HepG2 (cell line): Measurements from ENCODE around the gene SEMA3B. TPM values are rescaled to one million over a fixed set of nuclear protein-coding genes. Genes with fewer than 3 reads are reported as not detected.
A peak's percentile ranks its signal among the peaks of the same experiment; 100 is the strongest.

Experiments used
- AKAP8 ChIP-seq: sonication (generic); formaldehyde crosslinking; IDR thresholded peaks from 2 replicates; pipeline ENCODE4 v1.5.1; 2020; ENCODE audit warnings: mild to moderate bottlenecking, missing genetic modification reagents
- CAMTA2 ChIP-seq: sonication (generic); formaldehyde crosslinking; IDR thresholded peaks from 2 replicates; pipeline ENCODE4 v1.4.0; 2020; ENCODE audit warnings: mild to moderate bottlenecking, missing genetic modification reagents, borderline replicate concordance
- CEBPB ChIP-seq: IDR thresholded peaks from 2 replicates; pipeline ENCODE4 v1.6.1; 2011; ENCODE audit warnings: low read depth, low read length, improper control_type of control experiment, borderline replicate concordance
- HOXA9 ChIP-seq: sonication (generic); formaldehyde crosslinking; IDR thresholded peaks from 2 replicates; pipeline ENCODE4 v1.8.1; 2022; ENCODE audit warnings: missing genetic modification reagents, mild to moderate bottlenecking, moderate library complexity, borderline replicate concordance
- MIXL1 ChIP-seq: IDR thresholded peaks from 2 replicates; pipeline ENCODE4 v1.6.1; 2016
- NRL ChIP-seq: sonication (generic); formaldehyde crosslinking; IDR thresholded peaks from 2 replicates; pipeline ENCODE4 v1.5.0; 2020; ENCODE audit warnings: missing genetic modification reagents, mild to moderate bottlenecking, moderate library complexity, borderline replicate concordance
- POLR2AphosphoS5 ChIP-seq: IDR thresholded peaks from 2 replicates; pipeline ENCODE4 v1.6.1; 2012; ENCODE audit warnings: low read depth, low read length
- RFXAP ChIP-seq: sonication (generic); formaldehyde crosslinking; IDR thresholded peaks from 2 replicates; pipeline ENCODE4 v1.4.0; 2020; ENCODE audit warnings: missing genetic modification reagents, borderline replicate concordance
- RNF2 ChIP-seq: fragments of 450-650 bp; conservative IDR thresholded peaks from 2 replicates; pipeline ENCODE4 v1.6.1; 2016; ENCODE audit warnings: low read depth
- SPEN ChIP-seq: sonication (generic); formaldehyde crosslinking; IDR thresholded peaks from 2 replicates; pipeline ENCODE4 v1.5.1; 2020; ENCODE audit warnings: low read depth, mild to moderate bottlenecking, missing genetic modification reagents
- SYNCRIP ChIP-seq: fragments of 200-400 bp; formaldehyde crosslinking; IDR thresholded peaks from 2 replicates; pipeline ENCODE4 v1.6.1; 2018; ENCODE audit warnings: mild to moderate bottlenecking, low read depth, low read length; ENCODE audit not compliant: insufficient read depth
- THAP11 ChIP-seq: IDR thresholded peaks from 2 replicates; pipeline ENCODE4 v1.6.1; 2016; ENCODE audit warnings: missing biosample characterization, missing genetic modification reagents
- ZFY ChIP-seq: sonication (generic); formaldehyde crosslinking; IDR thresholded peaks from 2 replicates; pipeline ENCODE4 v1.4.0; 2020; ENCODE audit warnings: missing genetic modification reagents
- ZMYM4 ChIP-seq: sonication (generic); formaldehyde crosslinking; IDR thresholded peaks from 2 replicates; pipeline ENCODE4 v1.8.1; 2023; ENCODE audit warnings: mild to moderate bottlenecking, missing genetic modification reagents
- ZNF10 ChIP-seq: sonication (generic); formaldehyde crosslinking; IDR thresholded peaks from 2 replicates; pipeline ENCODE4 v1.4.0; 2020; ENCODE audit warnings: mild to moderate bottlenecking, low read depth, missing genetic modification reagents, borderline replicate concordance
- ZNF230 ChIP-seq: sonication (generic); formaldehyde crosslinking; IDR thresholded peaks from 2 replicates; pipeline ENCODE4 v1.4.0; 2020; ENCODE audit warnings: mild to moderate bottlenecking, missing genetic modification reagents
- ZNF326 ChIP-seq: sonication (generic); formaldehyde crosslinking; IDR thresholded peaks from 2 replicates; pipeline ENCODE4 v1.4.0; 2020; ENCODE audit warnings: missing genetic modification reagents, borderline replicate concordance
- ZNF343 ChIP-seq: sonication (generic); formaldehyde crosslinking; IDR thresholded peaks from 2 replicates; pipeline ENCODE4 v1.4.0; 2020; ENCODE audit warnings: mild to moderate bottlenecking, missing genetic modification reagents
- ZNF562 ChIP-seq: sonication (generic); formaldehyde crosslinking; IDR thresholded peaks from 2 replicates; pipeline ENCODE4 v1.8.0; 2022; ENCODE audit warnings: missing genetic modification reagents, borderline replicate concordance
- ZNF569 ChIP-seq: sonication (generic); formaldehyde crosslinking; IDR thresholded peaks from 2 replicates; pipeline ENCODE4 v1.5.0; 2020; ENCODE audit warnings: mild to moderate bottlenecking, missing genetic modification reagents, moderate library complexity, borderline replicate concordance
- ZNF577 ChIP-seq: sonication (generic); formaldehyde crosslinking; IDR thresholded peaks from 2 replicates; pipeline ENCODE4 v1.4.0; 2020; ENCODE audit warnings: mild to moderate bottlenecking, low read depth, missing genetic modification reagents, borderline replicate concordance
- polyA plus RNA-seq, 8 experiments: library from polyadenylated mRNA; depleted of rRNA in 3 of 8; stranded (reverse) in 7 of 8; unstranded in 1 of 8; fragments of >200 nt; fragmentation: Illumina TruSeq in 4 of 8; extraction: Trizol in 4 of 8; gene quantifications; 2 replicates each; pipeline versions ENCODE4 v1.2.1 to v1.2.3, GENCODE V29; 2011 to 2016; ENCODE audit warnings: low read depth in 4 of 8, missing spikeins in 1 of 8, mixed read lengths in 1 of 8; ENCODE audit not compliant: insufficient read depth in 1 of 8
- total RNA-seq, 5 experiments: library from RNA; depleted of rRNA; stranded (reverse); fragments of >200 nt; fragmentation: Illumina TruSeq; extraction: Trizol; gene quantifications; 2 replicates each; pipeline ENCODE4 v1.2.3, GENCODE V29; 2016; ENCODE audit warnings: low read depth in 1 of 5
- TF ChIP-seq, protein P1 (sequence below): sonication (generic); formaldehyde crosslinking; IDR thresholded peaks from 2 replicates; pipeline ENCODE4 v1.8.1; 2022; ENCODE audit warnings: low read depth, mild to moderate bottlenecking, missing genetic modification reagents
- TF ChIP-seq, protein P2 (sequence below): sonication (generic); formaldehyde crosslinking; IDR thresholded peaks from 2 replicates; pipeline ENCODE4 v1.4.0; 2020; ENCODE audit warnings: missing genetic modification reagents, borderline replicate concordance

SEMA3B gene
- total and polyA plus RNA-seq, 2 of the 13 experiments (the other 11 are each of a cell fraction or from before 2014, with no cell fraction given) = 93.2 to 158 TPM

DNA sequence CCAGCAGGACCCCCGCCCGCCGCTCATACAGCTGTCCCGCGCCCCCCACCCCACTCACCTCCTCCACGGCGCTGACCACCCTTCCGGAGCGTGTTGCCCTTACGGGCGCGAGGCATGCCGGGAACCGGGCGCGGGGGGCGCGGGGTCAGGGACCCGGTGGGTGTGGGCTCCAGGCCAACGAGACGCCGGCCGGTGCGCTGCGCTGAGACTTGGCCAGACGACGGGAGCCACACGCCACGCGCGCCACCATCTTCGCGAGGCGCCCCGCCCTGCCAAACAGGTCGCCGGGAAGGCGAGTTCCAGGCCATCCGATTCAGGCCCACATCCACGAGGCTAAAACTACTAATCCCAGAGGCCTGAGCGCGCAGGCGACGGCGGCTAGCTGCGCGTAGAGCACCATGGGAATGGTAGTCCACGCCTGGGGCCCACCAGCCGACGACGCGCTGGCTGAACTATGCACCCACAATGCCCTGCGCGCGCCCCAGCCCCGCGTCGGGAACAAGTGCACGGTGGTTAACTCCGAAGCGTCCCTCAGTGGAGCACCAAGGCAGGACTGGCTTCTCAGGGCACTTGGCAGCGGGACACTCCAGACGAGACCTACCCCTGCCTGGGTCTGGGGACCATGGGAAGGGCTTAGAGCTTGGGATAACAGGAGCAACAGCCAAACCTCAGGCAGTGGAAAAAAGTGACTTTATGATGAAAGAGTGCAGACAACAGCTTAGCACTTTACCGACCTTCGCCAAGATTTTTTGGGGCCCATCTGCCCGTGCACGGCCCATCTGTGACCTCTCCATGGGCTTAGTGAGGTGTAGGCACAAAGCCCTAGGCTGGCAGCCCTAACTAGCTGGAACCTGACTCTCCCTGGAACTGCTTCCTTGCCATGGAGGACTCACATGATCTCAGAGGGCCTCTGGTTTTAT lies 23.5 kb downstream of the SEMA3B start, which contains the start of gene IFRD2 (continued):
- TF ChIP-seq, protein P1, sequence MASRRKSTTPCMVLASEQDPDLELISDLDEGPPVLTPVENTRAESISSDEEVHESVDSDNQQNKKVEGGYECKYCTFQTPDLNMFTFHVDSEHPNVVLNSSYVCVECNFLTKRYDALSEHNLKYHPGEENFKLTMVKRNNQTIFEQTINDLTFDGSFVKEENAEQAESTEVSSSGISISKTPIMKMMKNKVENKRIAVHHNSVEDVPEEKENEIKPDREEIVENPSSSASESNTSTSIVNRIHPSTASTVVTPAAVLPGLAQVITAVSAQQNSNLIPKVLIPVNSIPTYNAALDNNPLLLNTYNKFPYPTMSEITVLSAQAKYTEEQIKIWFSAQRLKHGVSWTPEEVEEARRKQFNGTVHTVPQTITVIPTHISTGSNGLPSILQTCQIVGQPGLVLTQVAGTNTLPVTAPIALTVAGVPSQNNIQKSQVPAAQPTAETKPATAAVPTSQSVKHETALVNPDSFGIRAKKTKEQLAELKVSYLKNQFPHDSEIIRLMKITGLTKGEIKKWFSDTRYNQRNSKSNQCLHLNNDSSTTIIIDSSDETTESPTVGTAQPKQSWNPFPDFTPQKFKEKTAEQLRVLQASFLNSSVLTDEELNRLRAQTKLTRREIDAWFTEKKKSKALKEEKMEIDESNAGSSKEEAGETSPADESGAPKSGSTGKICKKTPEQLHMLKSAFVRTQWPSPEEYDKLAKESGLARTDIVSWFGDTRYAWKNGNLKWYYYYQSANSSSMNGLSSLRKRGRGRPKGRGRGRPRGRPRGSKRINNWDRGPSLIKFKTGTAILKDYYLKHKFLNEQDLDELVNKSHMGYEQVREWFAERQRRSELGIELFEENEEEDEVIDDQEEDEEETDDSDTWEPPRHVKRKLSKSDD (CRISPR knock-in tag) = 0 out of 2 replicates have a peak, but pooled peaks have one; percentile 45
- TF ChIP-seq ZMYM4 (CRISPR knock-in tag) (peak; percentile 35; the same call in 1 of the 2 replicates), ZNF343 (CRISPR knock-in tag) (no peak), RFXAP (CRISPR knock-in tag) (peak; percentile 45; the same call in 1 of the 2 replicates), CAMTA2 (CRISPR knock-in tag) (no peak), ZNF230 (CRISPR knock-in tag) (no peak), ZNF562 (CRISPR knock-in tag) (no peak), ZNF577 (CRISPR knock-in tag) (no peak), SPEN (CRISPR knock-in tag) (peak; percentile 76; the same call in 1 of the 2 replicates), SYNCRIP (no peak), NRL (CRISPR knock-in tag) (no peak; the same call in 1 of the 2 replicates), POLR2AphosphoS5 (peak; percentile 86), HOXA9 (CRISPR knock-in tag) (no peak), ZNF569 (CRISPR knock-in tag) (no peak), AKAP8 (peak; percentile 78; the same call in 1 of the 2 replicates), ZNF10 (no peak), CEBPB (no peak), ZNF326 (CRISPR knock-in tag) (no peak), THAP11 (CRISPR knock-in tag) (peak; percentile 98), RNF2 (no peak), ZFY (CRISPR knock-in tag) (peak; percentile 78; the same call in 1 of the 2 replicates), MIXL1 (CRISPR knock-in tag) (0 out of 2 replicates have a peak, but pooled peaks have one; percentile 35)
- TF ChIP-seq, protein P2, sequence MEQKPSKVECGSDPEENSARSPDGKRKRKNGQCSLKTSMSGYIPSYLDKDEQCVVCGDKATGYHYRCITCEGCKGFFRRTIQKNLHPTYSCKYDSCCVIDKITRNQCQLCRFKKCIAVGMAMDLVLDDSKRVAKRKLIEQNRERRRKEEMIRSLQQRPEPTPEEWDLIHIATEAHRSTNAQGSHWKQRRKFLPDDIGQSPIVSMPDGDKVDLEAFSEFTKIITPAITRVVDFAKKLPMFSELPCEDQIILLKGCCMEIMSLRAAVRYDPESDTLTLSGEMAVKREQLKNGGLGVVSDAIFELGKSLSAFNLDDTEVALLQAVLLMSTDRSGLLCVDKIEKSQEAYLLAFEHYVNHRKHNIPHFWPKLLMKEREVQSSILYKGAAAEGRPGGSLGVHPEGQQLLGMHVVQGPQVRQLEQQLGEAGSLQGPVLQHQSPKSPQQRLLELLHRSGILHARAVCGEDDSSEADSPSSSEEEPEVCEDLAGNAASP (CRISPR knock-in tag) = 0 out of 2 replicates have a peak, but pooled peaks have one; percentile 25
